ENCODE measurements around the gene FBXO40. TPM values are rescaled to one million over a fixed set of nuclear protein-coding genes. Genes with fewer than 3 reads are reported as not detected.

FBXO40 gene
- total and polyA plus RNA-seq, 9 of the 15 experiments (the other 6 are each of a cell fraction or from before 2014, with no cell fraction given) = 0.01 to 0.05 (median 0.04) TPM; not detected in 3

DNA sequence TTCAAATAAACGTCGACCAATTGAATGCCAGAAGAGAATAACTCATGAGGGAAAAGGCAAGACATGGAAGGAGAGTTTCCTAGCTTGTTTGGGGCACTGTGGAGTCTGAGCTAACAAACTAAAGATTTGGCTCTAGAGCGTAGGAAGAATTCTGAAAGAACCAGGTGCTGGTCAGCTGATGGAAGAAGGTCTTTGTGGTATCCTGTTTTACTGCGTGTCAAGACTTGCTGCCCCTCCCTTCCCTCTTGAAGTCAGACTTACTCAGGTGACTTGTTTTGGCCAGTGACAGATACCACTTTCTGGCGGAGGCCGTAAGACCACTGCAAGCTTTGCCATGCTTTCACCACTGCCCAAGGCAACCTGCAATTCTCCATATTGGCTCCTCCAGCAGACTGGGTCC, 68.2 kb downstream of the FBXO40 start:
- no peak for DNase-seq (ENCODE audit: extremely low read depth in 1 of 4, low spot score in 3 of 4)
- Histone ChIP-seq H4K20me1 (replicated peaks; ENCODE audit: control insufficient read depth, insufficient read depth, low read length) (no peaks in the 10 kb centered on the region), H3K4me2 (ENCODE audit: insufficient read depth, low read length) (no peak overlapping the region), H3K9ac (ENCODE audit: insufficient read depth in 1 of 2, low read depth in 2 of 2, low read length in 2 of 2) (no peak overlapping the region), H3K27ac (ENCODE audit: extremely low read depth, low read depth, low read length) (peak overlapping the region; percentile 74; the same call in 1 of the 3 replicates), H3K9me1 (ENCODE audit: control insufficient read depth, insufficient read depth, low read length) (no peaks in the 10 kb centered on the region), H3K4me3 (no peak overlapping the region), H3K79me2 (ENCODE audit: control insufficient read depth, insufficient read depth, low read length) (no peaks in the 10 kb centered on the region), H3K9me3 (replicated peaks; ENCODE audit: control insufficient read depth, insufficient read depth, low read depth, low read length) (no peaks in the 10 kb centered on the region), H3K27me3 (ENCODE audit: control insufficient read depth in 2 of 2, insufficient read depth in 2 of 2, low read length in 2 of 2) (no peaks in the 10 kb centered on the region), H3K36me3 (ENCODE audit: control insufficient read depth, insufficient read depth, low read length) (peaks cover 11% of the 10 kb centered on the region; the same call in 1 of the 3 replicates), H2AFZ (ENCODE audit: low read depth, low read length) (peak overlapping the region; percentile 96), H3K4me1 (replicated peaks in 1 of 2; ENCODE audit: control insufficient read depth in 2 of 2, insufficient read depth in 2 of 2, low read length in 2 of 2) (peaks cover 0 to 5% of the 10 kb centered on the region in 2 experiments; a peak in 3 of 5 replicates)
- ATAC-seq = no peak
- FAIRE-seq = no peak
- intact Hi-C loops (cut with micrococcal nuclease) = no loop called here
- BruUV-seq (replicated peaks) = no TSS peak
- no peak for TF ChIP-seq MYC (IDR thresholded peaks at IDR 0.05; ENCODE audit: low read depth, low read length)
- no peak for TF ChIP-seq MYC (CRISPR knock-in tag; IDR thresholded peaks at IDR 0.05; ENCODE audit: borderline replicate concordance, low read depth)
- ChIA-PET POLR2A (interaction anchor here (0.6 to 1.0 kb wide), 2 partner anchors 9 to 39 kb away, joined by 3 to 4 read pairs; no protein-coding TSS in a partner anchor), CTCF (ENCODE audit: low intra/inter-chr PET ratio) (no interaction called here)
- in situ Hi-C loops (cut with MboI) = no loop called here
- WGBS (ENCODE audit: insufficient coverage, low coverage, missing lambda C conversion rate) = 67% methylated on average over 3 of the region's 6 CpGs

DNA sequence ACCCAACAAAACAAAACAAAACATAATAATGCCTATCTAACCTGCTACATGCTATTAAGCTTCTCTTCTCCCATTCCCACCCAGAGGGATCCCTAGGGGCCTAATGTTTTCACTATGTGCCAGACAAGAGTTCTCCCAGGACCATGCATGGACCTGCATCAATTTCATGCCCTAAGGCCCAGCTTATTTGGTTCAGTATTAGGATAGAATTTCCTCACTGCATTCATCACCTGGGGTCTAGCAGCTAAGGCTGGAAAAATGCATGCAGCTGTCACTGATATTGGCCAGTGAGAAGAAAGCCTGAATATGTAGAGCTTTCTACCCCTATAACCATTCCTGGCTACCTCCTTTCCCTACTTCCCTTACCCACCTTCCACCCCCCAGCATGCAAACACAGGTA, 69.6 kb downstream of the FBXO40 start:
- Histone ChIP-seq H3K9ac (ENCODE audit: insufficient read depth in 1 of 2, low read depth in 2 of 2, low read length in 2 of 2) (no peak overlapping the region), H3K4me1 (replicated peaks in 1 of 2; ENCODE audit: control insufficient read depth in 2 of 2, insufficient read depth in 2 of 2, low read length in 2 of 2) (peaks cover 0 to 5% of the 10 kb centered on the region in 2 experiments; a peak in 3 of 5 replicates), H3K79me2 (ENCODE audit: control insufficient read depth, insufficient read depth, low read length) (no peaks in the 10 kb centered on the region), H3K4me2 (ENCODE audit: insufficient read depth, low read length) (no peak overlapping the region), H2AFZ (ENCODE audit: low read depth, low read length) (no peak overlapping the region), H3K27ac (ENCODE audit: extremely low read depth, low read depth, low read length) (no peak overlapping the region), H4K20me1 (replicated peaks; ENCODE audit: control insufficient read depth, insufficient read depth, low read length) (no peaks in the 10 kb centered on the region), H3K9me3 (replicated peaks; ENCODE audit: control insufficient read depth, insufficient read depth, low read depth, low read length) (no peaks in the 10 kb centered on the region), H3K4me3 (no peak overlapping the region), H3K9me1 (ENCODE audit: control insufficient read depth, insufficient read depth, low read length) (no peaks in the 10 kb centered on the region), H3K36me3 (ENCODE audit: control insufficient read depth, insufficient read depth, low read length) (peaks cover 23% of the 10 kb centered on the region; the same call in 2 of the 3 replicates), H3K27me3 (ENCODE audit: control insufficient read depth in 2 of 2, insufficient read depth in 2 of 2, low read length in 2 of 2) (no peaks in the 10 kb centered on the region)
- ATAC-seq (no peak), DNase-seq (ENCODE audit: extremely low read depth in 1 of 4, low spot score in 3 of 4) (no peak), FAIRE-seq (no peak)
- ChIA-PET POLR2A (interaction anchor here (0.5 to 1.1 kb wide), 3 partner anchors 9 to 86 kb away, joined by 3 to 4 read pairs (median 3); partner anchors contain the start of gene GOLGB1), CTCF (ENCODE audit: low intra/inter-chr PET ratio) (no interaction called here)
- intact Hi-C loops (cut with micrococcal nuclease) (no loop called here), in situ Hi-C loops (cut with MboI) (no loop called here)
- BruUV-seq (replicated peaks) = no TSS peak
- TF ChIP-seq NUFIP1 (IDR thresholded peaks at IDR 0.05; ENCODE audit: partially characterized antibody) = no peak
- no peak for TF ChIP-seq NEUROD1 (IDR thresholded peaks at IDR 0.05; ENCODE audit: borderline replicate concordance, low read depth, low read length, partially characterized antibody)
- TF ChIP-seq TRIM28 (IDR thresholded peaks at IDR 0.05) = no peak
- no peak for TF ChIP-seq CAMTA2 (CRISPR knock-in tag; conservative IDR thresholded peaks at IDR 0.05)
- TF ChIP-seq FOXJ3 (CRISPR knock-in tag; IDR thresholded peaks at IDR 0.05) = no peak
- TF ChIP-seq L3MBTL2 (IDR thresholded peaks at IDR 0.05) = no peak
